GM19455 (cell line): ENCODE measurements around the gene PSME2.
A peak's percentile ranks its signal among the peaks of the same experiment; 100 is the strongest.

Experiments used
- ATAC-seq: cut with Tn5 transposase; IDR thresholded peaks from one replicate; pipeline ENCODE4 v1.9.1; 2021; ENCODE audit not compliant: unreplicated experiment

PSME2 gene

DNA sequence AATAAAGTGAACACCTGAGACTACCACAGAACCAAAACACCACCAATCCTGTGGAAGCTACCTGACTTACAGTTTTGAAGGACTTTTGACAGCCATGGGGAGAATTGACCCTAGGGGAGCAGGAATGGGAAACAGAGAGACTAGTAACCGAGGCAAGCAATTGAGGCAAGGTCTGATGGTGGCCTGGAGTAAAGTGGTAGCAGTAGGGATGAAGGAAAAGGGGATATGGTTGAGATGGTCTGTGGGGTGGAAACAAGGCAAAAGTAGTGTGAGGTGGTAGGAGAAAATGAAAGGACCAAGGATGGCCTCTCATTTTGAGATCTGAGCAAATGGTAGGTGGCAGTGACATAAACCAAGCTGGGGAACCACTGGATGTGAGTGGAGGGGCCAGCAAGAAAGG is 10.4 kb upstream of the PSME2 start:
- ATAC-seq = no peak

DNA sequence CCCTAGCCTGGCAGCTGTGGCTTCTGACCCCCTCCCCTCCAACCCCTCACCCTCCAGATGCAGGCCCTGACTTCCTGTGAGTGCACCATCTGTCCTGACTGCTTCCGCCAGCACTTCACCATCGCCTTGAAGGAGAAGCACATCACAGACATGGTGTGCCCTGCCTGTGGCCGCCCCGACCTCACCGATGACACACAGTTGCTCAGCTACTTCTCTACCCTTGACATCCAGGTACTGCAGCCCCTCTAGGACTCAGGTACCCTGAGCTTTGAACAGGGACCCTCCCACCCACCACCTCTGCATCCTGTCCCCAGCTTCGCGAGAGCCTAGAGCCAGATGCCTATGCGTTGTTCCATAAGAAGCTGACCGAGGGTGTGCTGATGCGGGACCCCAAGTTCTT is 8.7 kb upstream of the PSME2 start:
- no peak for ATAC-seq

DNA sequence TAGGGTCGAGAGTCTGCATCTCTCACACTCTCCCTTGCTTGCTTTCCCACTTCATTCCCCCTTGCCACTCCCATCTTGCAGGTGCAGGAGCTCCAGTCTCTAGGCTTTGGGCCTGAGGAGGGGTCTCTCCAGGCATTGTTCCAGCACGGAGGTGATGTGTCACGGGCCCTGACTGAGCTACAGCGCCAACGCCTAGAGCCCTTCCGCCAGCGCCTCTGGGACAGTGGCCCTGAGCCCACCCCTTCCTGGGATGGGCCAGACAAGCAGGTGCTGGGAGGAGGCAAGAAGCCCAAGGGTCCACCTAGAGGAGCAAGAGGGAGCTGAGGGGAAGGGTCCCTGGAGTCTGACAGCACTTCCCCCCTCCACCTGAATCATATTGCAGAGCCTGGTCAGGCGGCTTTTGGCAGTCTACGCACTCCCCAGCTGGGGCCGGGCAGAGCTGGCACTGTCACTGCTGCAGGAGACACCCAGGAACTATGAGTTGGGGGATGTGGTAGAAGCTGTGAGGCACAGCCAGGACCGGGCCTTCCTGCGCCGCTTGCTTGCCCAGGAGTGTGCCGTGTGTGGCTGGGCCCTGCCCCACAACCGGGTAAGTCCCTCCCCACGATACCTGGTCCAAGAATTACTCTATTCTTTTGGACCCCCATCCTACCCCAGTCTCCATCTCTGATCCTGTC is 5.1 kb upstream of the PSME2 start:
- ATAC-seq = no peak

DNA sequence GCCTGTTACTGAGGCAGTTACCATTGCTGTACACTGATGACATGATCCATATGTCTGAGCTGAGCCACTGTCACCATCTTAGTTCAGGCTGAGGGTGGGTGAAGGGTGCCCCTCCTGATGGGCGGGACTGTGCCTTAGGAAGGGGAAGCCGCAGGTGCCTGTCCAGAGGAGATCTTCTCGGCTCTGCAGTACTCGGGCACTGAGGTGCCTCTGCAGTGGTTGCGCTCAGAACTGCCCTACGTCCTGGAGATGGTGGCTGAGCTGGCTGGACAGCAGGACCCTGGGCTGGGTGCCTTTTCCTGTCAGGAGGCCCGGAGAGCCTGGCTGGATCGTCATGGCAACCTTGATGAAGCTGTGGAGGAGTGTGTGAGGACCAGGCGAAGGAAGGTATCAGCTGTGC is 4.6 kb upstream of the PSME2 start:
- no peak for ATAC-seq

DNA sequence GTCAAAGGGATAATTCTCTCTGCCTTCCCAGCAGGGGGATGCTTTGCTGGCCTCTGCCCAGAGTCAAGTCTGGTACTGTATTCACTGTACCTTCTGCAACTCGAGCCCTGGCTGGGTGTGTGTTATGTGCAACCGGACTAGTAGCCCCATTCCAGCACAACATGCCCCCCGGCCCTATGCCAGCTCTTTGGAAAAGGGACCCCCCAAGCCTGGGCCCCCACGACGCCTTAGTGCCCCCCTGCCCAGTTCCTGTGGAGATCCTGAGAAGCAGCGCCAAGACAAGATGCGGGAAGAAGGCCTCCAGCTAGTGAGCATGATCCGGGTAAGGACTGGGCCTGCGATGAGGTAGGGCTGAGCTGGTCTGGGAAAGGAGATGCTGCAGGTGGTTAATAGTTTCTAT is 4.2 kb upstream of the PSME2 start:
- no peak for ATAC-seq

DNA sequence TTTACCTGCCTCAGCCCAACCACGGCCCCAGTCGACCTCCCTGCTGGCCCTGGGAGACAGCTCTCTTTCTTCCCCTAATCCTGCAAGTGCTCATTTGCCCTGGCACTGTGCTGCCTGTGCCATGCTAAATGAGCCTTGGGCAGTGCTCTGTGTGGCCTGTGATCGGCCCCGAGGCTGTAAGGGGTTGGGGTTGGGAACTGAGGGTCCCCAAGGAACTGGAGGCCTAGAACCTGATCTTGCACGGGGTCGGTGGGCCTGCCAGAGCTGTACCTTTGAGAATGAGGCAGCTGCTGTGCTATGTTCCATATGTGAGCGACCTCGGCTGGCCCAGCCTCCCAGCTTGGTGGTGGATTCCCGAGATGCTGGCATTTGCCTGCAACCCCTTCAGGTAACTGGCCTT is 3.7 kb upstream of the PSME2 start:
- no peak for ATAC-seq

DNA sequence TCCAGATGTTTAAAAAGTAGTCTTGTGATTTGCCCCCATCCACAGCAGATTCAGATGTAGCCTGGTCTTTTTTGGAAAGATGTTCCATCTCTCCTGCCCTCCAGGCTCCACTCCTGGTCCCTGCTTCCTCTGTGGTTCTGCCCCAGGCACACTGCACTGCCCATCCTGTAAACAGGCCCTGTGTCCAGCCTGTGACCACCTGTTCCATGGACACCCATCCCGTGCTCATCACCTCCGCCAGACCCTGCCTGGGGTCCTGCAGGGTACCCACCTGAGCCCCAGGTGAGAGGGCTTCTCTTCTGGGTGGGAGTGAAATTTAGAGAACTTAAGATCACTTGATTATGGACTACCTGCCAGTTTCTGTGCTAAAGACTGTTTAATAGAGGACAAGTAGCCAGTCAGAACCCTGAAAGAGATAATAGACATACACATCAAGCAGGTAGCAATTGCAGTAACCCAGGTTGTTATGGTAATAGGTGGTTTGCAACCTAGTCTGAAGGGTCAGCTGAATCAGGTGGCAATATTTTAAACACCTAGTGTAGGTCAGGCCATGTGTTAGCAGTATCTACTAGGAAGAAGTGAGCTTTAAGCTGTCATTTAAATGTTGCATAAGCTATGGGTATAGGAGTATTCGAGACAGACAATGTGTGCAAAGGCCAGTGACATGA is 3.0 kb upstream of the PSME2 start:
- no peak for ATAC-seq

DNA sequence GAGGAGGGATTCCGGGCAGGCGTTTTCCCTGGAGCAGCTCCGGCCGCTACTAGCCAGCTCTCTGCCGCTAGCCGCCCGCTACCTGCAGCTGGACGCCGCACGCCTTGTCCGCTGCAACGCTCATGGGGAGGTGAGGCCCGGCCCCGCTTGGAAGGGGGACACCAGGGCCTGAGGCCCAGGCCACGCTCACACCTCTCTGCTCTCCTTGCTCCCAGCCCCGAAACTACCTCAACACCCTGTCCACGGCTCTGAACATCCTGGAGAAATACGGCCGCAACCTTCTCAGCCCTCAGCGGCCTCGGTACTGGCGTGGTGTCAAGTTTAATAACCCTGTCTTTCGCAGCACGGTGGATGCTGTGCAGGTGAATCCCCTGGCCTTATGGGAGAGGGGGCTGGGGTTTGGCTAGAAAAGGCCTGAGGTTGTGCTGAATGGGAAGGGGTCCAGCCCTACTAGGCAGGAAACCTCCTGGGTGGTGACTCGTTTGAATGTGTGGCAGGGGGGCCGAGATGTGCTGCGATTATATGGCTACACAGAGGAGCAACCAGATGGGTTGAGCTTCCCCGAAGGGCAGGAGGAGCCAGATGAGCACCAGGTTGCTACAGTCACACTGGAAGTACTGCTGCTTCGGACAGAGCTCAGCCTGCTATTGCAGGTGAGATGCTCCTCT is 1.5 kb upstream of the PSME2 start:
- ATAC-seq = no peak

DNA sequence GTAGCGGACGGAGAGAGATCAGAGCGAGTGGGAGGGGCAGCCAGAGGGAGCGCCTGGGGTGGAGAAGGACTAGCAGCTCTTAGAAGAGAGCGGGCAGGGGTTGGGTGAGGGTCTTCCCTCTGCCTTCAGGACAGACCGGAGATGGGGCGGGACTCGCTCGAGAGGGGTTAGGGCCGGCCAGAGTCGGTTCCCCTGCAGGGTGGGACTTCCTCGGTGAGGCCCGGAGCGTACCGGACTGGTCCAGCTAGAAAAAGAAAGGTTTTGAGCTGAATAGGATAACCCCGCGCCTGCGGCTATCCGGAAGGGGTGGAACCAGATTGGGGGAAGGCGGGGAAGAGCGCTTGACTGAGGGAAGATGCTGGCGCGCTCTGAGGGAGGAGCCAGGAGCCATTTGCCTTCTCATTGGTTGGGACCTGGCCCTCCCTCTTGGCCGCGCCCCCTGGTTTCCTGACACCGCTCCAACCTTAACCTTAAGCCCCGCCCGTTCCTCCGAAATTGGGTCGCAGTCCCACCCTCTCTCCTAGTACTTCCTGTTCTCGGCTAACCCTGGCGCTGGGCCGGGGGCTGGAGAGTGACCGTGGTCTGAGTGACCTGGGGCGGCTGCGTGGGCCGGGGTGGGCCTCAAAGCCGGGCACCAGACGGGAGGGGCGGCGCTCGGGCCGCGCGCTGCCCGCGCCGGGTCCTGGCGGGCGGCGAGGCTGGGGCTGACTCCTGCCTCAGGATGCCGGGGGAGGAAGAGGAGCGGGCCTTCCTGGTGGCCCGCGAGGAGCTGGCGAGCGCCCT is 759 bp upstream of the PSME2 start, which contains the start of gene RNF31:
RNF31 (plus strand) TSS at position 521 of the 783 bp plus-strand sequence; CDS start at position 722, 201 bp downstream.
- ATAC-seq = peak; percentile 83

DNA sequence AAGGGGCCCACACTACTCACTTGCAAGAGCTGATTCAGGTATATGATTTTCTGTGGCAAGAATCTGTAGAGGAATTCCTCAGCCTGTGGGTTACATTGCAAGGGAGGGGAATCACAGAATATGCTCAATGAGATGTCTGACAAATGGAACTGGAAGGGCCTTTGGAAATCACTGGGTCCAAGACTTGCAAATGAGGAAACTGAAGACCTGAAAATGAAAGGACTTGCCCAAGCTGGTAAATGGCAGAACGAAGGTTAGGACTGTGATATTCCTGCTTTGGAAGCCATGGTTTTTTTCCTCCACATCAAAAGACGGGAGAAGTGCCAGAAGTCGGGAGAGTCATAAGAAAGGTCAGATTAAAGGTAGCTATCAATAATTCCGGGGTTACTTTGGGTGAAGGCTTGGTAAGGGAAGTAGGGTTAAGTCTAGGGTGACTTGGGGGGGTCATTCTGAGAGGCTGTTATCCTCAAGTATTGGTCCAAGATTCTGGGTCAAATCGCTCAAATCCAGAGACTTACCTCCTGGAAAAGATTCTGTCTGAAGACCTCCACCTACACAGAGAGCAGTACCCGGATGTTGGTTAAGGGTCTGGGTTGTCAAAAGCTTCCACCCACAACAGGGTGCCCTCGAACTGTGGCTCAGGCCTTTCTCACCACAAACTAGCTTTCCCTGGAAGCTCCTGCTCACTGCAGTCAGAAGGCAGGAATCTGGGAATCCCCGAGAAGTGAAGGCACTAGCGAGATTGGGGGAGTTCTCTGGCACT is 539 bp downstream of the PSME2 start:
- no peak for ATAC-seq

DNA sequence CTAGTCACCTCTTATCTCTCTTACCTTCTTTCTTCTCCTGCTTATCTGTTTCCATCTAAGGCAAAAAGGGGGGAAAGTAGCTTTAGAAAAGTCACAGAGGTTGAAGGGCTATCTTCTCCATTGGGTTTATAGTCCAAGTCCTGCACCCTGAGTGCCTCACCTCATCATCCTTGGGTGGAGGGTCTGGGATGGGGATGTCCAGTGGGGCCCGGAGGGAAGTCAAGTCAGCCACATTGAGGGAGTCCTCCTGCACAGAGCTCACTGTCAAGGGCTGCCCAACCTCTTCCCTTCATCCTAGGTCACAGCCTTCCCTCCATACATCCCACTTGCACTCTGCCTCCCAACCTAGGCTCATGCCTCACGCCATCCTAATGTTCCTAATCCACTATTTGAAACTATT is 1.2 kb downstream of the PSME2 start:
- no peak for ATAC-seq

DNA sequence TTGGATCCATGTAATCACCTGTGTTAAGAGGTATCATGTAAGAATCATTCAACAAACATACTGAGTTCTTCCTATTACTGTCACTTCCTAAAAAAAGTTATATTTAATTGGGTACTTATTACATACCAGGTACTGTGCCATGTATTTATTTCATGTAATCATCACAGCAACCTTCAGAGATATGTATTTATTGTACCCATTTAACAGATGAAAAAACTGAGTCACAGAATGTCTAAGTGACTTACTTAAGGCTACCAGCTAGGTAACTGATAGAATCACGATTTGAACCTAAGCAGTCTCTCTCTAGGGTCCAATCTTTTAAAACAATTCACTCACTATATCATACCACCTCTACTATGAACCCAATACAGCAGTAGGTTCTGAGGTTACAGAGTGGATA is 2.0 kb downstream of the PSME2 start:
- ATAC-seq = no peak

DNA sequence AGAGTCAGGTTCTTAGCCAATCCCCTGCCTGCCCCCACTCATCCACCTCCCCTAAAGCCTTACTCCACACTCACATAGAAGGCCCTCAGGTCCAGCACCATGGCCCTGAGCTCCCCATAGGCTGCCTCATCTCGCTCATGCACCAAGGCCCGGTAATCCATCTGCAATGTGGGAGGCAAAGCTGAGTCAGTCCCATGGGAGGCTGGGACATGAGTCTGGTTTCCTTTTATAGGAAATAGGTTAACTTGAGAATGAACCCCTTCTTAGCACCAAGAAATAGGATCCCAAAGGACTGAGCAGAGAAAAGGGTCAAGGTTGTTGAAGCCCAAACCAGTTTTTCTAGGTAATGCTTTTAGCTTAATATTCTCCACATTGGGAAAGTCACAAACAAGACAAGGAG is 2.9 kb downstream of the PSME2 start:
- ATAC-seq = no peak

DNA sequence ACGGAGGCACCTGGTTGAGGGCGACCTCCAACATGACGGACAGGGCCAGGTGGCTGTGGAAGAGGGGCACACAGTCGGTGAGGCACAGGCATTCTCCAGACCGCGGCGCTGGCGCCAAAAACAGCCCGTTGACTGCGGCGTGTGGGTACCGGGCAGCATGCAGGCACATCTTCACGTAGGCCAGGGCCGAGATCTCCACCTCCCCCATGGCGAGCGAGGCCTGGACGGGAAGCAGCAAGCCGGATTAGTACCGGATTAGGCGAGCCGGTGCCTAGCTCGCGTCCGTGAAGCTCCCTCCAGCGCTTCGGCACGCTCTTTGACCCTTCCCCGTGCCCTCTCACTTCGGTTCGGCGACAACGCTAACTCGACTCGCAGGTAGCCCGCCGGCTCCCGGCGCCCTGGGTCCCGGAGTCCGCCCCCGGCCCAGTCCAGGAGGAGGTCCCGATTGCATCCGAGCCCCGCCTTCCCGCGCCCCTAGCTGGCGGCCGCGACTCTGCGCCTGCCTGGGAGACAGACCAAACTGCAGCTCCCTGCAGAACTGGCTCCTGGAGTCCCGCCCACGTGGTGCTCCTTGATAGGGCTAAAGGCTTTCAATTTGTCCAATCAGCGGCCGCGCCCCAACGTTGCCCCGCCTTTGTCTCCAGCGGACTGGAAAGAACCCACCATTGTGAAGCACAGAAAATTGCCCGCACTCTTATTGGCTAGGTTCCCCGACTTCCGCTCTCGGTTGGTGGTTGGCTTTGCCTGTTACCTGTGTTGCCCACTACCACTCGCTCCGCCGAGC is 5.1 kb downstream of the PSME2 start, which contains the start of gene EMC9:
EMC9 (minus strand) TSS at position 495 of the 784 bp plus-strand sequence; CDS start at position 208, 287 bp downstream.
- peak; percentile 78 for ATAC-seq

DNA sequence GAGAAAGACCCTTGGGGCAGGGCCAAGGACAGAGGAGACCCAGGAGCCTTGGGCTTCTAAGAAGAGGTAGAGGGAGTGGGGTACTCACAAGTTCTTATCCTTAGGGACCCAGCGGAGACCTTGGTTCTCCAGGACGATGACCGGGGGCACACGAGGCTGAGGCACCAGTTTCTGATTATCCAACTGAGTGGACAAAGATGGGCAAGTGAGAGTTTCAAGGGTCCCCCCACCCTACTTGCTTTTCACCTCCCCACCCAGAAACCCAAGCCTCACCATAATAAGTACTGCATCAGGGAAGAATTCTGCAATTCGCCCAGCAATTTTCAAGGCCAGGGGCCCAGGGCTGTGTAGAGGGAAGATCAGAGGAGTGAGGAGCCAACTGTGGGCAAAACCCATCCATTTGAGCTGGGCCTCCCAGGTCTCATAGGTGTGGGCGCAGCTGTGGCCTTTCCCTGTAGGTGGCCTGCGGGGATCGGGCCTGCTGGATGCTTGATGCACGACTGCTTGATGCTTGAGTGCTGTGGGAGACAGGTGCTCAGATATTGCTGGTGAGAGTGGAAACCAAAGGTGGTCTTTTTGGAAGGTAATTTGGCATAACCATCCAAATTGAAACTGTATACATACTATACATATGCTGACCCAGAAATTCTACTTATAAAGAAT is 7.0 kb downstream of the PSME2 start:
- ATAC-seq = no peak

DNA sequence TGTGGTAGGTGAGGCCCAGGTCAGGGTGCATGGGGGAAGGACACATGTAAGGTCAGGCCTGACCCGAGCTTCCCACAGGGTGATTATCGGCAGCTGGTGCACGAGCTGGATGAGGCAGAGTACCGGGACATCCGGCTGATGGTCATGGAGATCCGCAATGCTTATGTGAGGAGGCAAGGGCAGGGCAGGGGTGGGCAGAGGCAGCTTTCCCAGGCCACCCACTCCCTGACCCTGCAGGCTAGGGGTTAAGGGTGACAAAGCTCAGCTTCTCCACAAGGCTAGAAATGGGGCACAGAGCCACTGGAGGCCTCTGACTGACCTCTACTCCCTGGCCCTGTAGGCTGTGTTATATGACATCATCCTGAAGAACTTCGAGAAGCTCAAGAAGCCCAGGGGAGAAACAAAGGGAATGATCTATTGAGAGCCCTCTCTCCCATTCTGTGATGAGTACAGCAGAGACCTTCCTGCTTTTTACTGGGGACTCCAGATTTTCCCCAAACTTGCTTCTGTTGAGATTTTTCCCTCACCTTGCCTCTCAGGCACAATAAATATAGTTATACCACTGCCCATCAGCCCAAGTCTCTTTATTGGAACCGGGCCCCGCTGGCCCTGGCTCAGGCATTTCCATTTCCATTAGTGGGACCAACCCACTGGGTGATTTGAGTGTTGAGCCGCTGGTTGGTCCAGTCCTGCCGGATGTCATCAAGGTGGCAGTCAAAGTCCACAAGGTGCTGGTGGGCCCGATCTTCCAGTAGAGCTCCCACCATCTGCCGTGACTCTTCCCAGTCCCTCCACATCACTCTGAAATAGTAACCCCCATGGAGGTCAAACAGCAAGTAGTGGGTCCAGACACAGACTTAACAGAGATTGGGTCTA is 7.8 kb downstream of the PSME2 start:
- no peak for ATAC-seq

DNA sequence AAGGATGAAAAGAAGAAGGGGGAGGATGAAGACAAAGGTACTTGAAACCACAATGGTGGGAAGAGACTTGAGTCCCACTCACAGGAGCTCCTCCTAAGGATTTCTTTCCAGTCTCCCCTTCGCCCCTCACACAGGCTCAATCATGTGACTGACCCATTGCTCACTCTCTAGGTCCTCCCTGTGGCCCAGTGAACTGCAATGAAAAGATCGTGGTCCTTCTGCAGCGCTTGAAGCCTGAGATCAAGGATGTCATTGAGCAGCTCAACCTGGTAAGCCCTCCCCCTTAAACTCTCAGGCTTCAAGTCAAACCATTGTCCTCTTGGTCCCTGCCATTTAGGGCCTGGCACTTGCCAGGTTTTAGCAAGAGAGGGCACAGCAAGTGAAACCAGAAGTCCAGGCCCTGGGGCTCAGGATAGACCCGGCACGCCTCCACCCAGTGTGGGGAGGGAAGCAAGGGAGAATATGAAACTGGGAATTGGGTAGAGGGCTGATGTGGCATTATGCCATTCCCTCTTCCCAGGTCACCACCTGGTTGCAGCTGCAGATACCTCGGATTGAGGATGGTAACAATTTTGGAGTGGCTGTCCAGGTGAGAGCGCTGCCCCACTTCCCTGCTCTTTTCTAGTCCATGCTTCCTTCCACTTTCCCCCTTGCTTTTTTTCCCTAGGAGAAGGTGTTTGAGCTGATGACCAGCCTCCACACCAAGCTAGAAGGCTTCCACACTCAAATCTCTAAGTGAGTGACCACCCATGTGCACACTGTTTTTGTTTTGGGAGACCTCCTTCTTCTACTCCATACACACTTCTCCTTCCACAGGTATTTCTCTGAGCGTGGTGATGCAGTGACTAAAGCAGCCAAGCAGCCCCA is 8.6 kb downstream of the PSME2 start:
- ATAC-seq = no peak
